Calu3 (cell line): ENCODE results near the gene ANKS1B. TPM values are rescaled to one million over a fixed set of nuclear protein-coding genes. Genes with fewer than 3 reads are reported as not detected.

Experiments
- BruUV-seq: library from RNA; stranded (reverse); fragments of 400-500 nt; replicated peaks from 2 replicates; lab custom pipeline; 2021; lab: Mats Ljungman, UMichigan
- CTCF ChIA-PET: fragments of 300-600 bp; sonication (Branson Sonifier 250); formaldehyde crosslinking; loops from one replicate; lab custom pipeline; 2022; ENCODE audit warnings: antibody characterized with exemption; lab: Charles Lee
- DNase-seq: peaks from one replicate; pipeline ENCODE4 v3.0.0; 2022
- H3K27ac Mint-ChIP-seq: one replicate; pipeline ENCODE4 v1.8.0; 2022; ENCODE audit warnings: mixed read lengths; ENCODE audit not compliant: unreplicated experiment
- H3K27me3 Mint-ChIP-seq: one replicate; pipeline ENCODE4 v1.8.0; 2022; ENCODE audit warnings: mixed read lengths; ENCODE audit not compliant: unreplicated experiment
- H3K36me3 Mint-ChIP-seq: one replicate; pipeline ENCODE4 v1.8.0; 2022; ENCODE audit warnings: mild to moderate bottlenecking, moderate library complexity, mixed read lengths; ENCODE audit not compliant: insufficient read depth, unreplicated experiment
- H3K4me1 Mint-ChIP-seq: one replicate; pipeline ENCODE4 v1.8.0; 2022; ENCODE audit warnings: mild to moderate bottlenecking, low read depth, mixed read lengths; ENCODE audit not compliant: unreplicated experiment
- H3K4me3 Mint-ChIP-seq: one replicate; pipeline ENCODE4 v1.8.0; 2022; ENCODE audit warnings: mild to moderate bottlenecking, low read depth, moderate library complexity, mixed read lengths; ENCODE audit not compliant: unreplicated experiment
- H3K9me3 Mint-ChIP-seq: one replicate; pipeline ENCODE4 v1.8.0; 2022; ENCODE audit warnings: low read depth, mixed read lengths; ENCODE audit not compliant: unreplicated experiment
- intact Hi-C: fragments of 100-400 bp; cut with micrococcal nuclease; formaldehyde crosslinking; loops from one replicate; pipeline ENCODE4 v1.10.0; 2022; ENCODE audit not compliant: unreplicated experiment
- total RNA-seq: library from RNA; stranded (reverse); gene quantifications from 2 replicates; pipeline ENCODE4 v1.2.3, GENCODE V29; 2022
- TF ChIP-seq, protein P1 (sequence below): fragments of 200-600 bp; IDR thresholded peaks from one replicate; pipeline ENCODE4 v1.8.0; 2022; ENCODE audit warnings: antibody characterized with exemption; ENCODE audit not compliant: unreplicated experiment

The ANKS1B gene
- total RNA-seq, 1 experiment from 2014 or later, result 1.7 TPM

DNA sequence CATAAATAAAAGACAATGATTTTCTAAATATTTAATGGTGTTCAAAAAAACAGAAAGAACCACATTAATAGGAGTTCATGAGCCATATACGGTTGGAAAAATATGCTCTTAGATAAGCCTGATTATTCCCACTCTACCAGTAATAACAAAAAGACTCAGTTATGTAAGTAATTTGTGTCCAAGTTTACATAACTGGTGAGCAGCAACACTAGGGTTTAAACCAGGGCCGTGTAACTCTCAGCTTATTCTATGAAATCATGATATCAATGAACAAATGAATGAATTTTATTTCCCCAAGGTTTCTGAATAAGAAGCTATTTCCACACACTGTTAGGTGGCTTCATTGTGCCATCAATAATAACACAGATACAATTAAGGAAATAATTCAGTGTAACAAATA, 238.8 kb downstream of the ANKS1B start:
- Mint-ChIP-seq H3K4me3 (no peak overlapping the region), H3K9me3 (peaks cover 2% of the 10 kb centered on the region), H3K27me3 (no peaks in the 10 kb centered on the region), H3K27ac (no peak overlapping the region), H3K36me3 (no peaks in the 10 kb centered on the region), H3K4me1 (no peaks in the 10 kb centered on the region)
- TF ChIP-seq, protein P1, sequence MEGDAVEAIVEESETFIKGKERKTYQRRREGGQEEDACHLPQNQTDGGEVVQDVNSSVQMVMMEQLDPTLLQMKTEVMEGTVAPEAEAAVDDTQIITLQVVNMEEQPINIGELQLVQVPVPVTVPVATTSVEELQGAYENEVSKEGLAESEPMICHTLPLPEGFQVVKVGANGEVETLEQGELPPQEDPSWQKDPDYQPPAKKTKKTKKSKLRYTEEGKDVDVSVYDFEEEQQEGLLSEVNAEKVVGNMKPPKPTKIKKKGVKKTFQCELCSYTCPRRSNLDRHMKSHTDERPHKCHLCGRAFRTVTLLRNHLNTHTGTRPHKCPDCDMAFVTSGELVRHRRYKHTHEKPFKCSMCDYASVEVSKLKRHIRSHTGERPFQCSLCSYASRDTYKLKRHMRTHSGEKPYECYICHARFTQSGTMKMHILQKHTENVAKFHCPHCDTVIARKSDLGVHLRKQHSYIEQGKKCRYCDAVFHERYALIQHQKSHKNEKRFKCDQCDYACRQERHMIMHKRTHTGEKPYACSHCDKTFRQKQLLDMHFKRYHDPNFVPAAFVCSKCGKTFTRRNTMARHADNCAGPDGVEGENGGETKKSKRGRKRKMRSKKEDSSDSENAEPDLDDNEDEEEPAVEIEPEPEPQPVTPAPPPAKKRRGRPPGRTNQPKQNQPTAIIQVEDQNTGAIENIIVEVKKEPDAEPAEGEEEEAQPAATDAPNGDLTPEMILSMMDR, result no peak
- DNase-seq, result no peak
- BruUV-seq, result no TSS peak
- intact Hi-C loops, result no loop called here
- CTCF ChIA-PET, result no interaction called here

DNA sequence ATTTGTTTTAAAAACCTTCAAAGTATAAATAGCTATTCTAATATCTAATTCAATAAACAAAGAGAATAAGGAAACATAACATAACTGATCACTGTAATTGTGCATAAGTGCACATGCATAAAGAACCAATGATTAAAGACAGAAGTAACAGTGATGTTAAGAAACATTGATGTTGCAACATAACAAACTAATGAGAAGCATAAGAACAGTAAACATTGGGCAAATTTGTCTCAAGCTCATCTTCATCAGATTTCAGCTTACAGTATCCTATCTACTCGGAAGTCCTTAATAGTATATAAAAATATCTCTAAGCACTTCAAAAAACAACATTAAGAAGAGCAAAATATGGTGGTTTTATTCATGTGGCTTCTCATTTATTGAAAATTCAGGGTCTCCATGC, 239.6 kb downstream of the ANKS1B start:
- no peak overlapping the region for H3K4me3 Mint-ChIP-seq
- CTCF ChIA-PET, result no interaction called here
- intact Hi-C loops, result no loop called here
- H3K9me3 Mint-ChIP-seq, result peaks cover 2% of the 10 kb centered on the region
- no peaks in the 10 kb centered on the region for H3K36me3 Mint-ChIP-seq
- H3K4me1 Mint-ChIP-seq, result no peaks in the 10 kb centered on the region
- BruUV-seq, result no TSS peak
- no peak for DNase-seq
- no peak overlapping the region for H3K27ac Mint-ChIP-seq
- TF ChIP-seq, protein P1, result no peak
- no peaks in the 10 kb centered on the region for H3K27me3 Mint-ChIP-seq

DNA sequence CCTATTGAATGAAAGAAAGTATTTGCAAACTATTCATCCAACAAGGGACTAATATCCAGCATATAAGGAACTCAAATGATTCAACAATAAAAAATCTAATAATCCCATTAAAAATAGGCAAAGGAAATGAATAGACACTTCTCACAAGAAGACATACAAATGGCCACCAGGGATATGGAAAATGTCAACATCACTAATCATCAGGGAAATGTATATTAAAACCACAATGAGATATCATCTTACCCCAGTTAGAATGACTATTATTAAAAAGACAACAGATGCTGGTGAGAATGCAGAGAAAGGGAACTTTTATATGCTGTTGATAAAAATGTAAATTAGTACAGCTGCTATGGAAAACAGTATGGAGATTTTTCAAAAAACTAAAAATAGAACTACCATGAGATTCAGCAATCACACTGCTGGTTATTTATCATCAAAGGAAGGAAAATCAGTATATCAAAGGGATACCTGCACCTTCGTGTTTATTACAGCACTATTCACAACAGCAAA, 247.9 kb downstream of the ANKS1B start:
- no peak for DNase-seq
- H3K27me3 Mint-ChIP-seq, result peaks cover 17% of the 10 kb centered on the region
- H3K27ac Mint-ChIP-seq, result no peak overlapping the region

DNA sequence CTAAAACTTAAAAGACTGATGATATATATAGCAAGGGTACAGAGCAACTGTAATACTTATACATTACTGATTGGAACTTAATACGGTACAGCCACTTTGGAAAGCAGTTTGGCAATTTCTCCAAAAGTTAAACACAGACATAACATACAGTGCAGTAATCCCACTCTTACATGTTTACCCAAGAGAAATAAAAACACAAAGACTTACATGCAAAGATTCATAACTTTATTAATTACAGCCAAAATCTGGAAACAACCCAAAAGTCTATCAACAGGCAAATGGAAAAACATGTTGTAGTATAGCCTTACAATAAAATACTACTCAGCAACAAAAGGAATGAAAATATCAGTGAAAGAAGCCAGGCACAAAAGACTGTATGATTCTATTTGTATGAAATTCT, 252.6 kb downstream of the ANKS1B start:
- no peak overlapping the region for H3K4me3 Mint-ChIP-seq
- H3K9me3 Mint-ChIP-seq, result peaks cover 2% of the 10 kb centered on the region
- intact Hi-C loops, result no loop called here
- CTCF ChIA-PET, result no interaction called here
- BruUV-seq, result no TSS peak
- H3K36me3 Mint-ChIP-seq, result no peaks in the 10 kb centered on the region
- peaks cover 17% of the 10 kb centered on the region for H3K27me3 Mint-ChIP-seq
- H3K4me1 Mint-ChIP-seq, result no peaks in the 10 kb centered on the region
- no peak overlapping the region for H3K27ac Mint-ChIP-seq
- no peak for DNase-seq
- TF ChIP-seq, protein P1, result no peak

More for the DNA sequence above, 247.9 kb downstream of the ANKS1B start:
- Mint-ChIP-seq H3K36me3 (no peaks in the 10 kb centered on the region), H3K4me3 (no peak overlapping the region), H3K9me3 (peaks cover under 1% of the 10 kb centered on the region), H3K4me1 (no peaks in the 10 kb centered on the region)
- intact Hi-C loops, result no loop called here
- no TSS peak for BruUV-seq
- TF ChIP-seq, protein P1, result no peak
- CTCF ChIA-PET, result no interaction called here
